RCC 7860 (cell line): ENCODE data around the gene CNGA3.

Experiments
- DNase-seq: peaks from one replicate; pipeline ENCODE4 v3.0.0-alpha.2; 2015; ENCODE audit warnings: low spot score
- FAIRE-seq: peaks from 2 replicates; lab custom pipeline; 2012; peaks lifted over from hg19 to GRCh38; lab: Jason Lieb, UNC

Gene CNGA3

GRCh38 chr2:98376301-98376910 lies 30.1 kb downstream of the CNGA3 start:
- no peak for FAIRE-seq
- no peak for DNase-seq

GRCh38 chr2:98376996-98377395 lies 30.7 kb downstream of the CNGA3 start:
- DNase-seq (no peak), FAIRE-seq (no peak)

- FAIRE-seq (no peak), DNase-seq (no peak)
Measured at GRCh38 chr2:98377544-98377943, 31.3 kb downstream of the CNGA3 start.

GRCh38 chr2:98378196-98378595 lies 31.9 kb downstream of the CNGA3 start:
- DNase-seq (no peak), FAIRE-seq (no peak)

- DNase-seq (no peak), FAIRE-seq (no peak)
Measured at GRCh38 chr2:98378901-98379300, 32.6 kb downstream of the CNGA3 start.

GRCh38 chr2:98379311-98380202 lies 33.3 kb downstream of the CNGA3 start:
- no peak for FAIRE-seq
- DNase-seq: no peak

- DNase-seq (no peak), FAIRE-seq (no peak)
Measured at GRCh38 chr2:98380203-98380535, 33.9 kb downstream of the CNGA3 start.

- no peak for DNase-seq
- FAIRE-seq: no peak
Measured at GRCh38 chr2:98381494-98381893, 35.2 kb downstream of the CNGA3 start.

- no peak for FAIRE-seq
- DNase-seq: no peak
Measured at GRCh38 chr2:98382086-98382485, 35.8 kb downstream of the CNGA3 start.

GRCh38 chr2:98382739-98383138 lies 36.5 kb downstream of the CNGA3 start:
- no peak for FAIRE-seq

GRCh38 chr2:98383166-98383565 lies 36.9 kb downstream of the CNGA3 start:
- DNase-seq: no peak
- FAIRE-seq: no peak

More at GRCh38 chr2:98382739-98383138, 36.5 kb downstream of the CNGA3 start:
- no peak for DNase-seq

GRCh38 chr2:98385050-98385699 lies 38.9 kb downstream of the CNGA3 start:
- FAIRE-seq: peak; percentile 37
- peak; percentile 57 for DNase-seq

- DNase-seq (no peak), FAIRE-seq (no peak)
Measured at GRCh38 chr2:98387478-98387877, 41.2 kb downstream of the CNGA3 start.

GRCh38 chr2:98388081-98388480 lies 41.8 kb downstream of the CNGA3 start:
- DNase-seq: no peak
- FAIRE-seq: no peak

GRCh38 chr2:98388601-98389250 lies 42.5 kb downstream of the CNGA3 start:
- FAIRE-seq (no peak), DNase-seq (no peak)

- FAIRE-seq (no peak), DNase-seq (no peak)
Measured at GRCh38 chr2:98389251-98389605, 43.0 kb downstream of the CNGA3 start.

- FAIRE-seq: no peak
- DNase-seq: no peak
Measured at GRCh38 chr2:98390571-98391476, 44.6 kb downstream of the CNGA3 start.

- no peak for DNase-seq
- FAIRE-seq: no peak
Measured at GRCh38 chr2:98391581-98392270, 45.5 kb downstream of the CNGA3 start.

GRCh38 chr2:98393354-98393753 lies 47.1 kb downstream of the CNGA3 start:
- FAIRE-seq: no peak
- DNase-seq: no peak

- FAIRE-seq: no peak
- no peak for DNase-seq
Measured at GRCh38 chr2:98394595-98395153, 48.4 kb downstream of the CNGA3 start.
